ENCODE results near the gene DACT3.
A peak's percentile ranks its signal among the peaks of the same experiment; 100 is the strongest.

Gene DACT3, protein sequence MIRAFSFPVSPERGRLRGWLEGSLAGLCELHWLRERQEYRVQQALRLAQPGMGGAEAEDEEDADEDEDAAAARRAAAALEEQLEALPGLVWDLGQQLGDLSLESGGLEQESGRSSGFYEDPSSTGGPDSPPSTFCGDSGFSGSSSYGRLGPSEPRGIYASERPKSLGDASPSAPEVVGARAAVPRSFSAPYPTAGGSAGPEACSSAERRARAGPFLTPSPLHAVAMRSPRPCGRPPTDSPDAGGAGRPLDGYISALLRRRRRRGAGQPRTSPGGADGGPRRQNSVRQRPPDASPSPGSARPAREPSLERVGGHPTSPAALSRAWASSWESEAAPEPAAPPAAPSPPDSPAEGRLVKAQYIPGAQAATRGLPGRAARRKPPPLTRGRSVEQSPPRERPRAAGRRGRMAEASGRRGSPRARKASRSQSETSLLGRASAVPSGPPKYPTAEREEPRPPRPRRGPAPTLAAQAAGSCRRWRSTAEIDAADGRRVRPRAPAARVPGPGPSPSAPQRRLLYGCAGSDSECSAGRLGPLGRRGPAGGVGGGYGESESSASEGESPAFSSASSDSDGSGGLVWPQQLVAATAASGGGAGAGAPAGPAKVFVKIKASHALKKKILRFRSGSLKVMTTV

DNA sequence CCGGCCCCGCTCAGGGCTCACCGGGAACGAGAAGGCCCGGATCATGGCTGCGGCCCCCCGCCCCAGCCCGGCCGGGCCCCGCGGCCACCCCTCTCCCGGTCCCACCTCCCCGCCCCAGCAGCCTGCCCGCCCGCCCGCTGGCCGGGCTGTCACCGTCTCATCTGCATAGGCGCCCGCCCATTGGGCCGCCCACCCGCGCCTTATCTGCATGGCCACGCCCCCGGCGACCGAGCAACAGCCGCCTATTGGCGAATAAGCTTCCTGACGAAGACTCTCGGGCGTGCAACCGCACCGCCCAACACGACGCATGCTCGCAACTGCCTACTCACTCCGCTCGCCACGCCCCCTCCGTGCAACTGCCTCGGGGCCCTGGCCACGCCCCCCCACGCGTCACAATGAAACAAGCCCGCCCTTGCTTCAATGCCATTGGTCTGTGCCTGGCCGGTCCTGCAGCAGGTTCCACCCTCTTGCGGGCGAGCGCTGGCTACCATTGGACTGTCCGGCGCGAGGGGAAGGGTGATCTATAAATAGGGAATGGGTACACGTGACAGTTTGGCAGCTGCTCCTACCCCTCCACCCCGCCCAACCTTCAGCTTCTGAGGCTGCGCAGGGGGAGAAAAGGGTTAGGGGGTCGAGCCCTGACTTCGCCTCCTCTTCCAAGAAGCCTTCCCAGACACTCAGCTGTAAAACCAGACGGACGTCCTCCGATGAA is at the start of gene DACT3:
DACT3 (minus strand) TSS at position 163 of the 712 bp plus-strand sequence; CDS start at position 45, 118 bp downstream.
- FAIRE-seq (peak; percentile 91), DNase-seq (ENCODE audit: low spot score) (peak; percentile 98)

DNA sequence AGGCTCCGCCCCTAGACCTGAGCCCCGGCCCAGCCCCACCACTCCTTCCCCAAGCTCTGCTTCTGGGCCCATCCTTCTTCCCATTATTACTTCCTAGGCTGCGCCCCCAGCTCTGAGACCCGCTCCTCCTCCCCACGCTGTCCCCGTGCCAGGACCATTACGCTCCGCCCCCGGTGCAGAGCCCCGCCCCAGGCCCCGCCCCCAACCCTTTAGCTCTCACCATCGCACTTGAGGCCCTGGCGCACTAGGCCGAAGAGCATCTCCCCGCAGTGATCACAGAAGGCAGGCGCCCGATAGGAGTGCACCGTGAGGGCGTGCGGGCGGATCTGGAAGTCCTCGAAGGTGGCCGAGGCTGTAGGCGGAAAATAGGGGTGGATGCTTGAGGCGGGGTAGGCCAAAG is 49.7 kb upstream of the DACT3 start:
- FAIRE-seq (no peak), DNase-seq (ENCODE audit: low spot score) (no peak)

DNA sequence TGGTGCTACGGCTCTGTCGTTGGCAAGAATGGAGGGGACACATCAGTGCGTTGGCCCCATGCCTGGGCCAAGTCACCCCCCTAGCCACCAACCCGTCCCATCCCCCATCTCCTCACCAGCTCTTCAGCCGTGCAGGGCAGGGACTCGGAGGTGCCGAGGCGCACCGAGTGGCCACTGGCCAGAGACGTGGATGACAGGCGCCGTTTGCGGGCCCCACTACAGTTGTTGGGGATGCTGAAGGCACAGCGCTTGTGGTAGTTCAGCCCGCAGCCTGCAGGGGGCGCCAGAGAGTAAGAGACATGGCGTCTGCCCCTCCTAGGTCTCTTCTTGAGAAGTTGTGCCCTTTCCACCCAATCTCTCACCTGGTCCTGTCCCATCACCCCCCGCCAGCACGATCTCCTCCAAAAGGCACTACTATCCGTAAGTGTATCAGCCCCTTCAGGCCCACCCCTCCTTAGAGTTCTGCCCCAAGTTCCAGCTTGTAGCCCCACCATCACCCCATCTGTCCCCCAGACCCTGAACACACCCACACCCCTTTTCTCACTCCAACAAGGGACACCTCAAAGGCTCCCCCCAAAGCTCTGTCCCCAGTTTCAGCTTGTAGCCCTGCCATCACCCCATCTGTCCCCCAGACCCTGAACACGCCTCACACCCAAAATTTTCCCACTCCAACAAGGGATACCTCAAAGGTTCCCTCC is 43.5 kb upstream of the DACT3 start:
- FAIRE-seq (no peak), DNase-seq (ENCODE audit: low spot score) (peak; percentile 20)

DNA sequence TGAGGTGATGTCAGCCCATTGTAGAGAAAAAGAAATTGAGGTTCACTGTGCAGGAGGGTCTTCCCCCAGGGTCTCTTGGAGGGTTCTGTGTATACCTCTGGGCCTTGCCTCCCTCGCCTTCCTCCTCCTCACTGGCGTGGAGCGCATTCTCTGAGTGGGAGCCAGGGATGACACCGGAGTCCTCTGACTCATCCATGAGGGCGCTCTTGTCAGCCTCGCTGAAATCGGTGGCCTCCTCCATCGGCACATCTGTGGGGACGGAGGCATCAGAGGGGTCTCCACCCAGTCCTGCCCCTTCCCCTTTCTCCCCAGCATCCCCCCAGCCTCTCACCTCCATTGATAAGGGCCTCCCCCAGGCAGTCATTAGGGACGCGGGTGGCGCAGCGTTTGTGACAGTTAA is 39.7 kb upstream of the DACT3 start:
- DNase-seq (ENCODE audit: low spot score) = no peak
- FAIRE-seq = no peak

DNA sequence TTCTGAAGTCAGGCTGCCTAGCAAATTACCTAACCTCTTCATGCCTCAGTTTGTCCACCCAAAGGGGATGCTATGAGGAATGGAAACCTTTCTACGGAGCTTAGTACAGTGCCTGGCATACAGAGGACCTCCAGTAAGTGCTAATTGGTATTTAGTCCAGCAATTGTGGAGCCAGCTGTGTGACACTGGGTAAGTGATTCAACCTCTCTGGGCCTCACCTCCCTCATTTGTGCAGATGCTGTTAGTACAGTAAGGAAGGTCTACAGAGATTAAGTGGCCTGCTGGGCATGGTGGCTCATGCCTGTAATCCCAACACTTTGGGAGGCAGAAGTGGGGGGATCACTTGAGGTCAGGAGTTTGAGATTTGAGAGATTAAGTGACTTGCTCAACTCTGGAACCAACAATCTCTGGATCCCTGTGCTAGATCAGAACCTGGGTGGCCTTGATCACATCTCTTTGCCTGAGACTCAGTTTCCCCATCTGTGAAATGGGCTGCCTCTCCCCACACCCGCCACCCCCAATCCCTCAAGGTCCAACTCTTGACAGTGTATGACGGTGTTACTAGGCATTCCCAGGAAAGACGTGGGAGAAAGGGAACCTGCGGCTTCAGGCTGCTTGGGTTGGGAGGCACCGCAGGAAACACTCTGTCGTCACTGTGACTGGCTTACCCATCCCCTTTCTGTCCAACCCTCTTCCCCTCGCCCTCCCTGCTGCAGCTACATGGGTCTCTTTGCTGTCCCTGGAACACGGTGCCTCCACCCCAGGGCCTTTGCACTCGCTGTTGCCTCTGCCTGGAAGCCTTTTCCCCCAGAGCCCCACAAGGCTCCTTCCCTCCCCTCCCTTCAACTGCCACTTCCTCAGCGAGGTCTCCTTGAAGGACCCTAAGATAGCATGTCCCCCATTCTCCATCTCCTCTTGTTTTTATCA is 37.7 kb upstream of the DACT3 start:
- DNase-seq (ENCODE audit: low spot score) = no peak
- FAIRE-seq = no peak

DNA sequence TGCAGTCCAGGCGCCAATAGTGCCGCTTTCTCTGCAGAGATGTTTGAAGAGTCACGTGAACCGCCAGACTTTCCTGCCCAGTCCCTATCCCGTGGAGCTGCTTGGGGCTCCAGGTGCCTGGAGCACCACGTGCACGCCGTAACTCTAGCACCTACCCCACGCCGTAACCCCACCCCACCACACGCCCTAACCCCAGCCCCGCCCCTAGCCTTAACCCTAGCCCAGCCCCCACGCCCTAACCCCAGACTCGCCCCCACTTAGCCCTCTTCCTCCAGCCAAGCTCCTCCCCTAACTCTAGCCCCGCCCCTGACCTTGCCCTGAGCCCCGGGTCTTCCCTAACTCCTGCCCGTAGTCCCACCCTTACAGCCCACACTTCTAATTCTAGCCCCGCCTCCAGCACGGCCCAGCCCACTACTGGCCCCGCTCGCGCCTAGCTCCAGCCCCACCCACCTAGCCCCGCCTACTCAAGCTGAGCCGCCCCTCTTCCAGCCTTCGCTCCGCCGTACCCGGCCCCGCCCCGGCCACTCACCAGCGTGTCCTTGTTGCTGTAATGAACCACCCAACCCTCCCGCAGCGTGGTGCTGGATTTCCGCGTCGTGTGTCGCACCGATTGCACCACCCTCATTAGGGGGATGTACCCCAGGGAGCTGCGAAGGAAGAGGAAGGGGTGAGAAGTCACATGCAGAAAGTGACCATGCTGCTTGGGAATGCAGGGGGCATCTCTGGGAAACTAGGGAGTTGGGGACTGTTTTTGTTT is 36.4 kb upstream of the DACT3 start:
- FAIRE-seq = no peak
- DNase-seq (ENCODE audit: low spot score) = no peak

DNA sequence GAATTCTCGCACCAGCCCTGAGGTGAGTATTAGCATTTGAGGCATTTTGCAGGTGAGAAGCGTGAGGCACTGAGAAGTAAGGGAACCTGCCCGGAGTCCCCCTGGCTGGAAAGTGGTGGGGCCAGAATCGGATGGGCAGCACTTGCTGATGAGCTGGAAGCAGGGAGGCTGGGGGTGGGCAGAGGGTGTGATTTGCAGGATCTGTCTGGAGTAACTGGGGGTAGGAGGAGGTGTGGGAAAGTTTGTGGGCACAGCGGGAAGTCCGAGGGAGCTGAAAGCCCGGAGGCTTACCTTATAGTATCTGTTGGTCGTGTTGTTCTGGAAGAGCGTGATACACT is 35.9 kb upstream of the DACT3 start:
- FAIRE-seq (no peak), DNase-seq (ENCODE audit: low spot score) (no peak)

DNA sequence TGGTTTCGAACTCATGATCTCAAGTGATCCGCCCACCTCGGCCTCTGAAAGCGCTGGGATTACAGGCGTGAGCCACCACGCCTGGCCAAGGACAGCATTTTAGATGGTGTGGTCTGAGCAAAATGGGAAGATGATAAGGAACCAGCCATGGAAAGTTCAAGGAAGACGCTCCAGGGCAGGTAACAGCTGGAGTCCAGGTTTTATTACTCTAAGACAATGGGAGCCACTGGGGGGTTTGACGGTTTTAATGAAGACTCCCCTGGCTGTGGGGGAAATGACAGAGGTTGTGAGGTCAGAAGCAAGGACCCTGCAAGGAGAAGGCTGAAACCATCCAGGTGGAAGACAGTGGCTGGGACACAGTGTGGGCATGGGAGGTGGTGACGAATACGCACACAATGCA is 35.1 kb upstream of the DACT3 start:
- DNase-seq (ENCODE audit: low spot score) (no peak), FAIRE-seq (no peak)

DNA sequence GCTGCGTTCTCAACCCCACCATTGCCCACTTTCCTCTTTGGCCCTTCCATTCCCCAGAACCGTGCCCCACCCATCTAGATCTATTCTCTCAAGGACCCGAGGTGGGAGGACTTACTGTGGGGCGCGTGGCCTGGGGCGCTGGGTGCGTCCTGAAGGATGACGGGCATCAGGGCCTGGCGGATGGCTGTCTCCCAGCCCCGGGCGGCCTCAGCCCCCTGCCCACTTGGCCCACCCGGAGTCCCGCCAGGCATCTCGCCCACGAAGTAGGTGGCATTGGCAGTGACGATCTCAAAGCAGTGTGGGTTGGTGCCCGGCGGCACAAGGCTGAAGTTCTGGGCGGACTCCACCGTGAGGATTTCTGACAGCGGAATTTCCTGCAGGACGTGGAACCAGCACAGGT is 32.8 kb upstream of the DACT3 start:
- FAIRE-seq = no peak
- DNase-seq (ENCODE audit: low spot score) = no peak

DNA sequence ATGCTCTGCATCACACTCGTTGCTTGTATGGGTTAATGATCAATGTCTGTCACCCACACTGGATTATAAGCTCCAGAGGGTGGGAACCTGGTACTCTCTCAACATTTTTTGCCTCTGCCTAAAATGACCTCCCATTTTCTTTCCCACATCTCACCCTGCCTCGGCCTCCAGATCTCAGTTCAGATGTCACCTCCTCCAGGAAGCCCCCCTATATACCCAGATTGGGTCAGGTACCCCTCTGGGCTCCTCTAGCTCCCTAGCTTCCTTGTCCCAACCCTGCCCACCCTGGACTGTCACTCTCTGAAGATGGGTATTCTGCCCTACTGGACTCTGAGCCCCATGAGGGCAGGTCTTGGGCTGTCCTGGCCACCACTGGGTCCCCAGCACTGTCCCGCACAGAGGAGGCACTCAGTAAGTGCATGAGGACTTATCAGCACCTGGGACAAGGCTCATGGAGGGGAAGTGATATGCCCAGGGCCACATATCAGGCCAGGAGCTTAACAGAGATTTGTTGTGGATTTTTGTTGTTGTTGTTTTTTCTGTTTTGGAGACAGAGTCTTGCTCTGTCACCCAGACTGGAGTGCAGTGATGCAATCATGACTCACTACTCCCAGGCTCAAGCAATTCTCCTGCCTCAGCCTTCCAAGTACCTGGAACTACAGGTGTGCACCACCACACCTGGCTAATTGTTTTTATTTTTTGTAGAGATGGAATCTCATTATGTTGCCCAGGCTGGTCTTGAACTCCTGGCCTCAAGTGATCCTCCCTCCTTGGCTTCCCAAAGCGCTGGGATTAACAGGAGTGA is 32.1 kb upstream of the DACT3 start:
- DNase-seq (ENCODE audit: low spot score) (no peak), FAIRE-seq (no peak)

DNA sequence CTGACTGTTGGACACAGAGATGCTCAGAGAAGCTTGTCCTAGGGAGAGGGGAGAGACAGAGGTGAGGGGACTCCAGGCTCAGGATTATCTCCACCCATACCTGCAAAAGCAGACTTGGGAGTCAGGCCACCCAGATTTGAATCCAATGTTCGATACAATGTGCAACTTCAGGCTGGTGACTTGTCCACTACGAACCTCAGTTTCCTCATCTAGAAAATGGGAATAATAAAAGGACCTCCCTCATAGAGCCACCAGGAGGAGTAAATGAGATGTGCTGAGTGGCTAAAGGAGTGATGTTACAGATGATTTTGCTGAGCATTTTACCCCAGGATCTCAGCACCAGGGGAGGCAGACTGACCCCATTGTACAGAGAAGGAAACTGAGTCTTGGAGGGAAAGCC is 31.0 kb upstream of the DACT3 start:
- DNase-seq (ENCODE audit: low spot score) (no peak), FAIRE-seq (no peak)

DNA sequence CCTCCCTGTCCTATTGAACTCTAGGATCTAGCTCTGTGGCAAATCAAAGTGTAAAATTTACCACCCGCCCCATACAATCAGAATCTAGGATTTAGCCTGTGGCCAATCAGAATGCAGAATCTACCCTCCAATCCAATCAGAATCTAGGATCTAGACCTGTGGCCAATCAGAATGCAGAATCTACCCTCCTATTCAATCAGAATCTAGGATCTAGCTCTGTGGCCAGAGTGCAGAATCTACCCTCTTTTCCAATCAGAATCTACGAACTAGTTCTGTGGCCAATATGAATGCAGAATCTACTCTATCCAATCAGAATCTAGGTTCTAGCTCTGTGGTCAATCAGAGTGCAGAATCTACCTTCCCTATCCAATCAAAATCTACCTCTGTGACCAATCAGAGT is 30.1 kb upstream of the DACT3 start:
- no peak for FAIRE-seq
- no peak for DNase-seq (ENCODE audit: low spot score)

DNA sequence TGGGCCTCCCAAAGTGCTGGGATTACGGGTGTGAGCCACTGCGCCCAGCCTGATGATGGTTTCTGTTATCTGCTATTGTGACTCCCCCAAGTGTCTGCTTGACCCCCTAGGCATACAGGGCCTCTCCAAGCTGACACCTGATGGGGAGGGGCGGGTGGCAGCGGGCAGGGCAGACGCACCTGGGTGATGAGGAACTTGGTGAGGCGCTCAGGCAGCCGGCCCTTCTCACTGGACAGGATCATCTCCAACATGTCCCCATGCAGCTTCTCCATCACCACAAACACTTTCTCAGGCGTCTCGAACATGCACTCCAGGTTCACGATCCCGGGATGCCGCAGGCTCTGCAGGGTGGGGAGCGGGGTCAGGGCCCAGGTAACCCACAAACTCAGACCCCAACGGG is 28.4 kb upstream of the DACT3 start:
- FAIRE-seq = no peak
- DNase-seq (ENCODE audit: low spot score) = no peak

DNA sequence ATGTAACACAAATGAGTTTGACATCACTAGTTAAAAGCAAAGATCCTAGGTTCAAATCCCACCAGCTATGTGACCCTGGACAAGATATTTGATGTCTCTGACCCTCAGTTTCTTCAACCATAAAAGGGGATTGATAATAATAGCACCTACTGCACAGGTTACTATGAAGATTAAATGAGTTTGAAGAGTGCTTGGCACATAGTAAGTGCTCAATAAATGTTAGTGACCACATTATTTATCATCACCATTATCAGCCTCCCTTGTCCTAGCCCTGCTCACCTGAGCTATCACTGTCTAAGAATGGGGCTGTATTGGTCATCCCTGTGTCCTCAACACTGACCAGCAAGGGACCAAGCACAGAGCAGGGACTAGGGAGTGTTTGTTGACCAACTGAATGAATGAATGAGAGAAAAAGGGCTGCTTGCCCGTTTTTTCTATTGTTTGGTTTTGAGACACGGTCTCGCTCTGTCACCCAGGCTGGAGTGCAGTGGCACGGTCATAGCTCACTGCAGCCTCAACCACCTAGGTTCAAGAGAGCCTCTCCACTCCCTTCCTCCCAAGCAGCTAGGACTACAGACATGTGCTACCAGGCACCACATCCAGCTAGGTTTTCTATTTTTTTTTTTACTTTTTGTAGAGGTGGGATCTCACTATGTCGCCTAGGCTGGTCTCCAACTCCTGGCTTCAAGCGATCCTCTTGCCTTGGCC is 26.6 kb upstream of the DACT3 start:
- DNase-seq (ENCODE audit: low spot score) (no peak), FAIRE-seq (no peak)

DNA sequence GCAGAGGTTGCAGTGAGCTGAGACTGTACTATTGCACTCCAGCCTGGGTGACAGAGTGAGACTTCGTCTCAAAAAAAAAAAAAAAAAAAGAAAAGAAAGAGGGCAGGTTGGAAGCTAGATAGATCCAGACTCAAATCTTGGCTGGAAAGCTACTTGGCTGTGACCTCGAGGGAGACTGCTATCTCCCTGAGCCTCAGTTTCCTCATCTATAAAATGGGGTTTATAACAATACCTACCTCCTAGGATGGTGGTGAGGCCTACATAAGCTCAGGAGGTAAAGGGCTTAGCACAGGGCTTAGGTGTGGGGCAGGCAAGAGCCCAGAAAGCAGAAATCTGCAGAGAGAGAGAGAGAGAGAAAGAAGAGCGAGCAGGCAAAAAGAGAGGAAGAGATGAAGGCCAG is 24.2 kb upstream of the DACT3 start:
- FAIRE-seq = no peak
- DNase-seq (ENCODE audit: low spot score) = no peak

DNA sequence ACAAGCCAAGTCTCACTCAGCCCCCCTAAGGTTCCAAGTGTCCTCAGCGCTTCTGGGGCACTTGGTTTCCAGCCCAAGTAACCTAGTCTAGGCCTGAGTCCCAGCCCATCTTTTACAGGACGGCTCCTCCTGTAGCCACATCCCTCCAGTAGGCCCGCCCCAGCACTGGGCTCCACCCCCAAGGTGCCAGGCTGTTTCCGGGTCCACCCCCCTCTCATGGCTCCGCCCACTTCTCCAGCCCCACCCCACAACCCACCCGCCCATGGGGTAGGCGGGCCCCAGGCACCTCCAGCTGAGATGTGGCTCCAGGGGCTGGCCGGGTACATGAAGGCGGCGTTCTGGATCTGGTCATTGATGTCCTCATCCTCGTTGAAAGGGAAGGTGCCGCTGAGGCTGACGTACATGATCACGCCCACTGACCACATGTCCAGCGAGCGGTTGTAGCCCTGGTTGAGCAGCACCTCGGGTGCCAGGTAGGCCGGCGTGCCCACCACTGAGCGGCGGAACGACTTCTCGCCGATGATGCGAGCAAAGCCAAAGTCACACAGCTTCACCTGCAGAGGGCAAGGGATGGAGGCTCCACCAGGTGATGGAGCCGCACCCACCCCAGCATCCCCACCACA is 17.2 kb upstream of the DACT3 start:
- no peak for FAIRE-seq
- DNase-seq (ENCODE audit: low spot score) = no peak

DNA sequence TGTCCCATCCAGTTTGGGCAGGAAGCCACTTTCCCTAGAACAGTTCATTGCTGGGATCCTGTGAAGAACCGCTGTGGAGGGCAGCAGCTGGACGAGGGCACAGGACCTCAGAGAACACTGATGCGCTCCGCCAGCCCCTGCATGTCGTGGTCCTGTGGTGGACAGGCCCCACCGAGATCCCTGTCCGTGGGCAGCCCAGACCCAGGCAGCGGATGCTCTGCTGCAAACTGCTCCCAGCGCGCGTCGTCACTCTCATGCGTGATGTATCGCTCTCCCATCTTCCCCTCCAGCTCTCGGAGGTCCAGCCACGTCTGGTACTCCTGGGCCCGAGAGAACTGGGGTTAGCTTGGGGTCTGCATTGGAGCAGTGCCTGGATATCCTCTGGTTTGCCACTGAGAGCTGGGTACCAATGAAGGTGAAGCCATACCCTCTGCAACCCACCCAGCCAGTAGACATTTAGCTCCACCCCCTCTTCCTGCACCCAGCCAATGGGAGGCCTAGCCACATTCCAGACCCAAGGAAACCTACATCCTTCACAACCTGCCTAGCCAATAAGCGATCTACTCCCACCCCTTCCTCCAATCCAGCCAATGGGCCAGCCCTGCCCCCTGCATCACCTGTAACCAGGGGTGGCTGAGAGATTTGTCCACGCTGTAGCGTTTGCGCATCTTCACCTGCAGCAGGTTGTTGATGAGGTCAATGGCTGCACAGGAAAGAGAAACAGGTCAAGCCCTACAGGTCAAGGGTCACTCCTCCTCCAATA is 13.6 kb upstream of the DACT3 start:
- FAIRE-seq (no peak), DNase-seq (ENCODE audit: low spot score) (no peak)

DNA sequence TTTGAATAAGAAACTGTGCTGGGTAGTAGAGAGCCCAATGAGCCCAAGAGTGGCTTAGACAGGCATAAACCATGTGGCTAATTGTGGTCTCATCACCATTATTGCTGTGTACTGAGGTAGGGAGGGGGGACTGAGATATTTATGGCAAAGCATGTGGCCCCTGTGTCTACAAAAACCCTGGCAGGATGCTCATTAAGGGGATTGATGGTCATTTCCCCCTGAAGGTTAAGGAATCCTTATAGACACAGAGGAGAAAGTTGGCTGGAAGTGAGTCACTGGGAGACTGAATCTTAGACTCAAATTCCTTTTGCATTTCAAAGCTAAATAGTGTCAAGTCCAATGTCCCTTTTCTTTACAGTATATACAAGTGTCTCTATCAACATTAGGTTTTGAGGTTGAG is 9.8 kb upstream of the DACT3 start:
- no peak for DNase-seq (ENCODE audit: low spot score)
- FAIRE-seq = no peak
